GM21786 (cell line): ENCODE results near the gene FBN1.

ENCODE experiments used
- ATAC-seq: cut with Tn5 transposase; IDR thresholded peaks from one replicate; pipeline ENCODE4 v1.9.1; 2021; ENCODE audit not compliant: unreplicated experiment

The FBN1 gene

GRCh38 chr15:48556159-48556897, 89.2 kb downstream of the FBN1 start:
- ATAC-seq, result no peak

- ATAC-seq, result no peak
These were observed 90.1 kb downstream of the FBN1 start for GRCh38 chr15:48555241-48555881.

GRCh38 chr15:48554112-48554511, 91.4 kb downstream of the FBN1 start:
- ATAC-seq, result no peak

GRCh38 chr15:48553559-48553958, 92.0 kb downstream of the FBN1 start:
- ATAC-seq, result no peak

DNA sequence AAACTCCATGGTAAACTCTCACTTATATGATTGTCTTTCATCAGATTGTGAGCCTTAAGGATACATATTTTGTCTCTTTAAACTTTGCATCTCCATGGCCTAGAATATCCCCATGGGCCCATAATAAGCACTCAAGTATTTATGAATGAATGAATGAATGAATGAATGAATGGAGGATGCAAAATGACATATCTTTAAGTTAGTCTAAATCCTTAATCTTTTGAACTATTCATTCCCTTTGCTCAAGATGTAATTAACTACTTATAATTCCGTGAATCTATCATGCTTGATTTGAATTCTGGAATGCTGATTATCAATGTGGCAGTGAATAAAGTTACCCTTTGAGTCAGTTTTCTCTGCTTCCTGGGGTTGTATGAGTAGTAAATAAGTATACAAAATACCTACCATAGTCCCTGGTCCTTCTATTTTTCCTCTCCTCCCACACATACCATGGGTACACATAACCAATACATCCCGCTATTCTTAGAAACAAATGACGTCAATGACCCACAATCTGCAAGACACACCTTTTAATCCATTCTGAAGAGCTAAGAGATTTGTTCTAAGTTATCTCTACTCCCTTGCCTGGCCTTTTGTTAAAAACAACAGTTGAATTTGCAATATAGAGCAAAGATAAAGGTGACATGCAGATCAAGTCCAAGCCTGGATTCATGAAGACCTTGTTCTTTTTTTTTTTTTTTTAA, 94.5 kb downstream of the FBN1 start:
- no peak for ATAC-seq

DNA sequence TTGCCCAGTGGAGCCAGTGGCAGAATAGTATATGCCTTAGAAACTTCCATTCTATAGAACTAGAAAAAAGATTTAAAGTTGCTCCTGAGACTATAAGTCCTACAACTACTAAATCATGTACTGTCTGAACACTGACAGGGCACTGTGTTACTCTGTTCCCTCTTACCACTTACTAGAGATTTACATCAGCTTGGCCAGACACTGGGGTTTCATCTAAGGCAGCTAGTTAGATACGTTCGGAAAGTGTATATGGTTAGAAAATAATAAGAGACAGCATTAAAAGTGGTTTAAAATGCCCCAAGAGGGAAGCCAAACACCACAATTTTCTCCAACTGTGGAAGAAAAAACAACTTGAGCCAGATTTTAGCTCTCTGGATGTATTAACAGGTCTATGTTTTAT, 97.1 kb downstream of the FBN1 start:
- ATAC-seq, result no peak

- no peak for ATAC-seq
These were observed 98.2 kb downstream of the FBN1 start for GRCh38 chr15:48547286-48547685.

DNA sequence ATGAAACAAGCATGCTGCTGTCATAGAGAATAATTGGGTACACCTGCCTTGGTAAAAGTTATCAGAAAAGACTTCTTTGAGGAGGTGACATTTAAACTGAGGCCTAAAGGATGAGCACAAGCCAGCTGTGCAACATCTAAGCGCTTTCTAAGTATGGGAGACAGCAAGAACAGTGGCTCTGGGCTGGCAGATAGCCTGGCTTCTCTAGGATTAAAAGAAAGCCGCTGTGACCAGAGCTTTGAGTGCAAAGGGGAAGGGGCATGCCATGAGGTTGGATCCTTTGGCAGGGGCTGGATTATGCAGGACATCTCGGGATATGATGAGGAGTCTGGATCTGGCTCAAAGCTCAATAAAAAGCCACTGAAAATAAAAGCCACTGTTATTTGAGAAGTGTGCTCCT, 99.2 kb downstream of the FBN1 start:
- ATAC-seq, result no peak

- no peak for ATAC-seq
These were observed 100.7 kb downstream of the FBN1 start for GRCh38 chr15:48544778-48545177.

- peak; percentile 97 for ATAC-seq
These were observed 103.9 kb downstream of the FBN1 start for GRCh38 chr15:48541341-48542278.

DNA sequence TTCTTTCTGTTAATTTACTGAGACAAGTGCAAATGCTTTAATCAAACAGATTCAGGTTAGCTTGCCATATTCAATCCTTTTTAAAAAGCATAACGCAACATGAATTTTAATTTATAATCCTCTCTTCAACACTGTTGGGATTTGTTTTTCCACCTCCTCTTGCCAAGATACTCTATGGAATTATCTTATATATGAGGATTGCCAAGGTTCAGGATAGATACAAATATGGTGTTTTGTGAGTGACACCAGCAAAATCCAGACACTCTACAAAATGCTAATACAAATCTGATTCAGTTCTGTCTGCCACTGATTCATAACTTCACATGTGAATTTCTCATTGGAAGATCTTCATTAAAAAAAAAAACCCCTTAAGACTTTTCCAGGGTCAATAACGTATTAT, 104.8 kb downstream of the FBN1 start:
- no peak for ATAC-seq

GRCh38 chr15:48538941-48539340, 106.6 kb downstream of the FBN1 start:
- ATAC-seq, result no peak

DNA sequence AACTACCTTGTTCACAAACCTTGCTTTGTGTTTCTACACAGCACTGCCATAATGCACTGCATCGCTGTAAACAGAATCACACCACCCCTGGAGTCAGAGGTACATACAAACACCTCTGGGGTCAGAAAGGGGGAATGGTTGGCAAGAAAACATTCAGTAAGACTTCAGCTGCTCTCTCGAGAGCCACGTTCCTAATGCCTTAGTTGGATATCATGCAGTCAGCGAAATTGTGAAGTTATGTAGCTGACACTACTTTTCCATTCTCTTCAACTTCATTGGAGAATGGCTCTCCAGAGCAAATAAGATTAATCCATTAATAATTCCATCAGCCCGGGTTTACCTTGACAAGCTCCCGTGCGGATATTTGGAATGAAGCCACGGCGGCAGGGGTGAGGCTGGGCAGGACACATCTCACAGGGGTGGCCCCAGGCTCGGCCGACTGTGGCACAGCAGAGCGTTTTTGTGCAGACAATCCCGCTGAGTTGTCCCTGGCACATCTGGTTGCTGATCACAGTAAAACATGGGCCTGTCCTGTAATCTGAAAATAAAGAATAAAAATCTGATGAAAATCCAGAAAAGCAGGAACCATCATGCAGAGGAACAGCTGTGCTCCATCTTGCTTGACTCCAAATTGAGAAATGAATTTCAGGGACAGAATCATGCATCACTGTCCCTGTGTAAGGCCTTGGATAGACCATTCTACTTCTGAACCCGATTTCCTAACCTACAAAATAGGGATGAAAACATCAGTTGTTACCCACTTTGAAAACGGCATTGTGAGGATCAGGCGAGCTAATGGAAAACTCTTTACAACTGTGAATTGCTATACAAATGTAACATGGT, 108.0 kb downstream of the FBN1 start:
- ATAC-seq, result no peak

- no peak for ATAC-seq
These were observed 108.8 kb downstream of the FBN1 start for GRCh38 chr15:48536681-48537091.

- ATAC-seq, result no peak
These were observed 111.5 kb downstream of the FBN1 start for GRCh38 chr15:48533982-48534381.

DNA sequence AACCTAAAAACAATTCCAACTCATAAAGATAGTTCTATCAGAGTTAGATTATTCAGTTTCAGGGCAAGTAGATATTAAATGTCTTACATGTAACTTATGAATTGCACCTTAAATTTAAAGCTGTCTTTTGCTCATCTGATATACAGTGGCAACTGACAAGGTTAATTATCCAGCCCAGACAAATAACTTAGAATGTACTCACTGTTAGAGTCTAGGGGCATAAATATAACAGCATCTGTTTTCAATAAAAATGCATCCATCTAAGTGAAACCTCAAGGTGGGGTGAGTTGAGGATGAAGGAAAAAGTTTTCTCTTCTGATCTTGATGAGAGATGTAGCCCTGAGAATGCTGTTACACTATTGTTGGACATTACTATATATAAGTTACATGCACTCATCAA, 112.6 kb downstream of the FBN1 start:
- ATAC-seq, result no peak

- no peak for ATAC-seq
These were observed 115.0 kb downstream of the FBN1 start for GRCh38 chr15:48530528-48530927.

GRCh38 chr15:48528921-48529320, 116.6 kb downstream of the FBN1 start:
- ATAC-seq, result no peak

- no peak for ATAC-seq
These were observed 118.0 kb downstream of the FBN1 start for GRCh38 chr15:48527517-48527916.

DNA sequence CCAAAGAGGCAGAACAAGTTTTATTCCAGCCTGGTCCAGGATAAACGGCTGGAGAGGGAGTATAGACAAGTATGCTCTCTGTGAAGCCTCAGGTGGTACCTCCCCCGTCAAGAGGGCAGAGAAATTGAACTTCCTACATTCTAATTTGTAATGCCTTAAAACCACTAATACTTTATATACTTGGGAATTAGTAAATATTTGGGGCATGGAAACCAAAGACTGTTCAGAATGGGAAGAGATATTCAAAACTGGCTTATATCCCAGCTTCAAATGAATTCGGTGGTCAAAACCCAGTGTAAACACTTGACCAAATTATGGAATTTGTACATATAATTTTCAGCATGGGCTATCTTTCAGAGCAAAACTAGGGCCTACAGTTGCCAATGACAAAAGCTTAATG, 122.6 kb downstream of the FBN1 start:
- ATAC-seq, result no peak
